Naive thymus-derived CD8-positive, alpha-beta T cell (primary cell): Measurements from ENCODE around the gene PRPF31. TPM values are rescaled to one million over a fixed set of nuclear protein-coding genes. Genes with fewer than 3 reads are reported as not detected.

ENCODE experiments used
- polyA plus RNA-seq, 3 donors: library from polyadenylated mRNA; unstranded; fragments of 300-500 nt; fragmentation: Illumina TruSeq; gene quantifications; one replicate each; pipeline ENCODE4 v1.2.3, GENCODE V29; 2021
- total RNA-seq, 8 experiments: library from RNA in 2 of 8; stranded (reverse) in 2 of 8; gene quantifications; one replicate each; pipeline ENCODE4 v1.2.3 and lab custom pipeline; 2021 to 2026

Gene PRPF31
- total and polyA plus RNA-seq, 5 experiments from 2014 or later: 64.0 to 86.8 (median 80.8) TPM

Other genes with a start within 250 kb of the PRPF31 start
- 10 to 100 TPM; 35.0 to 36.5 TPM for gene MYADM, start 247.9 kb upstream of the PRPF31 start, total RNA-seq
- 10 to 100 TPM; 33.9 to 42.0 (median 40.3) TPM for gene MYADM, start 247.9 kb upstream of the PRPF31 start, polyA plus RNA-seq
- not detected for gene PRKCG, start 233.6 kb upstream of the PRPF31 start, total RNA-seq
- not detected for gene PRKCG, start 233.6 kb upstream of the PRPF31 start, polyA plus RNA-seq
- gene CACNG7, start 206.5 kb upstream of the PRPF31 start, total RNA-seq: not detected
- not detected for gene CACNG7, start 206.5 kb upstream of the PRPF31 start, polyA plus RNA-seq
- gene CACNG8, start 152.8 kb upstream of the PRPF31 start, total RNA-seq: not detected
- not detected for gene CACNG8, start 152.8 kb upstream of the PRPF31 start, polyA plus RNA-seq
- not detected for gene CACNG6, start 124.1 kb upstream of the PRPF31 start, total RNA-seq
- gene CACNG6, start 124.1 kb upstream of the PRPF31 start, polyA plus RNA-seq: not detected
- gene VSTM1, start 51.9 kb upstream of the PRPF31 start, total RNA-seq: not detected
- gene VSTM1, start 51.9 kb upstream of the PRPF31 start, polyA plus RNA-seq: not detected
- gene TARM1, start 34.4 kb upstream of the PRPF31 start, total RNA-seq: not detected
- not detected for gene TARM1, start 34.4 kb upstream of the PRPF31 start, polyA plus RNA-seq
- gene OSCAR, start 15.0 kb upstream of the PRPF31 start, total RNA-seq: under 1 TPM in 1 of 2 experiments, not detected in 1; 0.33 TPM
- under 1 TPM in 1 of 3 donors, not detected in 2; 0.16 TPM for gene OSCAR, start 15.0 kb upstream of the PRPF31 start, polyA plus RNA-seq
- 100 to 1,000 TPM; 103 to 112 TPM for gene NDUFA3, start 12.9 kb upstream of the PRPF31 start, total RNA-seq
- 100 to 1,000 TPM; 489 to 564 (median 529) TPM for gene NDUFA3, start 12.9 kb upstream of the PRPF31 start, polyA plus RNA-seq
- gene TFPT, start 97 bp upstream of the PRPF31 start, total RNA-seq: 10 to 100 TPM; 14.2 to 16.8 TPM
- gene TFPT, start 97 bp upstream of the PRPF31 start, polyA plus RNA-seq: 10 to 100 TPM; 17.4 to 24.4 (median 23.0) TPM
- gene CNOT3, start 22.0 kb downstream of the PRPF31 start, total RNA-seq: 10 to 100 TPM; 65.0 to 71.4 TPM
- 10 to 100 TPM in 1 of 3 donors, 1 to 10 TPM in 2; 6.6 to 14.5 (median 7.9) TPM for gene CNOT3, start 22.0 kb downstream of the PRPF31 start, polyA plus RNA-seq
- gene LENG1, start 44.0 kb downstream of the PRPF31 start, total RNA-seq: 10 to 100 TPM; 18.5 to 20.5 TPM
- 10 to 100 TPM in 1 of 3 donors, 1 to 10 TPM in 2; 7.7 to 13.9 (median 9.3) TPM for gene LENG1, start 44.0 kb downstream of the PRPF31 start, polyA plus RNA-seq
- gene TMC4, start 57.4 kb downstream of the PRPF31 start, total RNA-seq: not detected
- under 1 TPM in 1 of 3 donors, not detected in 2; 0.13 TPM for gene TMC4, start 57.4 kb downstream of the PRPF31 start, polyA plus RNA-seq
- 10 to 100 TPM; 35.9 to 36.1 TPM for gene MBOAT7, start 73.8 kb downstream of the PRPF31 start, total RNA-seq
- gene MBOAT7, start 73.8 kb downstream of the PRPF31 start, polyA plus RNA-seq: 10 to 100 TPM; 11.9 to 17.9 (median 14.8) TPM
- 10 to 100 TPM; 25.2 to 25.6 TPM for gene TSEN34, start 75.6 kb downstream of the PRPF31 start, total RNA-seq
- gene TSEN34, start 75.6 kb downstream of the PRPF31 start, polyA plus RNA-seq: 10 to 100 TPM; 23.4 to 38.7 (median 33.3) TPM
- gene RPS9, start 85.1 kb downstream of the PRPF31 start, total RNA-seq: 1,000 to 10,000 TPM; 1,288 to 1,335 TPM
- gene RPS9, start 85.1 kb downstream of the PRPF31 start, polyA plus RNA-seq: 1,000 to 10,000 TPM; 1,265 to 1,506 (median 1,311) TPM
- under 1 TPM in 1 of 2 experiments, not detected in 1; 0.62 TPM for gene LILRB3, start 107.3 kb downstream of the PRPF31 start, total RNA-seq
- not detected for gene LILRB3, start 107.3 kb downstream of the PRPF31 start, polyA plus RNA-seq
- gene LILRA6, start 127.0 kb downstream of the PRPF31 start, total RNA-seq: under 1 TPM; 0.25 to 0.39 TPM
- not detected for gene LILRA6, start 127.0 kb downstream of the PRPF31 start, polyA plus RNA-seq
- gene LILRB5, start 141.5 kb downstream of the PRPF31 start, total RNA-seq: under 1 TPM; 0.22 to 0.52 TPM
- gene LILRB5, start 141.5 kb downstream of the PRPF31 start, polyA plus RNA-seq: not detected
- gene LILRB2, start 165.4 kb downstream of the PRPF31 start, total RNA-seq: under 1 TPM; 0.47 TPM
- gene LILRB2, start 165.4 kb downstream of the PRPF31 start, polyA plus RNA-seq: not detected
- not detected for gene LILRA5, start 197.4 kb downstream of the PRPF31 start, total RNA-seq
- gene LILRA5, start 197.4 kb downstream of the PRPF31 start, polyA plus RNA-seq: under 1 TPM in 1 of 3 donors, not detected in 2; 0.32 TPM
- under 1 TPM in 1 of 2 experiments, not detected in 1; 0.44 TPM for gene LILRA4, start 223.4 kb downstream of the PRPF31 start, total RNA-seq
- gene LILRA4, start 223.4 kb downstream of the PRPF31 start, polyA plus RNA-seq: not detected
- gene LAIR1, start 249.2 kb downstream of the PRPF31 start, total RNA-seq: 10 to 100 TPM; 67.4 to 71.1 TPM
- 100 to 1,000 TPM in 1 of 3 donors, 10 to 100 TPM in 2; 58.3 to 104 (median 59.9) TPM for gene LAIR1, start 249.2 kb downstream of the PRPF31 start, polyA plus RNA-seq